Fibroblast of the aortic adventitia (primary cell): Measurements from ENCODE around the gene STRIP2. TPM values are rescaled to one million over a fixed set of nuclear protein-coding genes. Genes with fewer than 3 reads are reported as not detected.
A peak's percentile ranks its signal among the peaks of the same experiment; 100 is the strongest.
"Not testable (repeated sequence)": the region's sequence is repeated elsewhere in the genome, so short reads cannot be mapped to it uniquely, and the experiment has no call there.

Source experiments
- DNase-seq: peaks from one replicate; pipeline ENCODE4 v3.0.0-alpha.2; 2010; ENCODE audit warnings: low read depth
- H3K4me3 ChIP-seq: 2 replicates; pipeline ENCODE4 v1.5.1; 2011; ENCODE audit warnings: low read depth, mild to moderate bottlenecking, control low read depth, low read length, moderate library complexity
- CTCF ChIP-seq: IDR thresholded peaks from 2 replicates; pipeline ENCODE4 v1.5.1; 2011; ENCODE audit warnings: mild to moderate bottlenecking, low read length, control low read depth, inconsistent platforms; ENCODE audit not compliant: insufficient read depth
- total RNA-seq: library from RNA; depleted of rRNA; stranded (reverse); fragments of >200 nt; gene quantifications from 2 replicates; pipeline ENCODE4 v1.2.3, GENCODE V29; 2012; ENCODE audit warnings: low replicate concordance

STRIP2 gene
- total RNA-seq, 1 donor: 6.9 TPM

GRCh38 chr7:129515381-129515780, 81.1 kb downstream of the STRIP2 start:
- no peak overlapping the region for H3K4me3 ChIP-seq
- DNase-seq: no peak
- TF ChIP-seq CTCF: no peak

GRCh38 chr7:129517931-129518330, 83.7 kb downstream of the STRIP2 start:
- no peak for DNase-seq
- no peak overlapping the region for H3K4me3 ChIP-seq
- TF ChIP-seq CTCF: no peak

- no peak for DNase-seq
- no peak overlapping the region for H3K4me3 ChIP-seq
- no peak for TF ChIP-seq CTCF
Measured at GRCh38 chr7:129519464-129519863, 85.2 kb downstream of the STRIP2 start.

DNA sequence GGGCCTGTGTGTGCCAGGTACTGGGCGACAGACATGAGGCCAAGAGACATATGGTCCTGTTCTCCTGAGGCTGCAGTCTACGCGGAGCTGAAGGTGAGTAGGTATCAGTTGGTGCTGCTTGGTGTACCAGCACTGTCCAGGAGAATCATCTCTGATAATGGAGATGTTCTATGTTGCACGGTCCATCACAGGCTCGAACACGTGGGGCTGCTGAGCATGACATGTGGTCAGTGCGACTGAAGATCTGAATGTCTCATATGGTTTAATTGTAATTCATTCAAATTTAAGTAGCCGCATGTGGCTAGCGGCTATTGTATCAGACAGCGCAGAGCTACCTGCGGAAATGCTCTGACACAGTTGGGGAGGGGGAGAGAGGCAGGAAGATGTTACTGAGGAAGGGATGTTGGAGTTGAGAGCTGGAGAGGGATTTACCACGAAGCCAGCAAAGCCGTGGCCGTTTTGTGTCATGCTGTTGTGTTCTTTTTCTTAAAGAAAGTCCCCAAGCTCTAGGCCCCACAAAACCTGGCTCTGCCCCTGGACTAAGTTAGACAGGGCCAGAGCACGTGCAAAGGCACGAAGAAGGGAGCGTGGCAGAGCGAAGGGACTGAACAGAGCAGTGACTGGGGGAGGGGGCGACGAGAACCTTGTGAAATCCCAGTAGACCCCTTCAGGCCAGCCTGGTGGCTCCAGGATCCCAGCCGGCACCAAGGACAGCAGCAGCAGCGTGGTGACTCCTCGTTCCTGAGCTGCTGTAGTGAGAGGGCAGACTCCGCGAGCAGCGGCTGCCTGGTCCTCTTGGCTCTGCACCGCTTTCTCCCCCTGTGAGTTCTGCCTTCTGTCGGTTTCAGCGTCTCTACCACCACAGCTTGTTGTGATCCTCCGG, 88.1 kb downstream of the STRIP2 start:
- no peak for TF ChIP-seq CTCF
- no peak overlapping the region for H3K4me3 ChIP-seq
- DNase-seq: no peak

GRCh38 chr7:129522971-129523340, 88.7 kb downstream of the STRIP2 start:
- no peak overlapping the region for H3K4me3 ChIP-seq
- no peak for TF ChIP-seq CTCF
- DNase-seq: no peak

GRCh38 chr7:129523924-129524323, 89.7 kb downstream of the STRIP2 start:
- no peak overlapping the region for H3K4me3 ChIP-seq
- TF ChIP-seq CTCF: no peak
- no peak for DNase-seq

DNA sequence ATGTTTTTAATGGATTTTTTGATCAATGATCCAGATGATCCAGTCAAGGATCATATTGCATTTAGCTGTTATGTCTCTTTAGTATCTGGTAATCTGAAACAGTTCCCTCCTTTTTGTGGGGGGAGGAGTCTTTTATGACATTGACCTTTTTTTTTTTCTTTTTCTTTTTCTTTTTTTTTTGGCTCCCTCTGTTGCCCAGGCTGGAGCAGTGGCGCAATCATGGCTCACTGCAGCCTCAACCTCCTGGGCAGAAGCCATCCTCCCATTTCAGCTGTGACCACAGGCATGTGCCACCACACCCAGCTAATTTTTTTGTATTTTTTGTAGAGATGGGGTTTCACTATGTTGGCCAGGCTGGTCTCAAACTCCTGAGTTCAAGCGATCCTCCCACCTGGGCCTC, 90.2 kb downstream of the STRIP2 start:
- DNase-seq: peak; percentile 90
- H3K4me3 ChIP-seq: not testable (repeated sequence)
